Measurements from ENCODE around the gene GTF2IRD1. TPM values are rescaled to one million over a fixed set of nuclear protein-coding genes. Genes with fewer than 3 reads are reported as not detected.

The GTF2IRD1 gene
- total RNA-seq, 1 experiment from 2014 or later = 34.3 TPM

DNA sequence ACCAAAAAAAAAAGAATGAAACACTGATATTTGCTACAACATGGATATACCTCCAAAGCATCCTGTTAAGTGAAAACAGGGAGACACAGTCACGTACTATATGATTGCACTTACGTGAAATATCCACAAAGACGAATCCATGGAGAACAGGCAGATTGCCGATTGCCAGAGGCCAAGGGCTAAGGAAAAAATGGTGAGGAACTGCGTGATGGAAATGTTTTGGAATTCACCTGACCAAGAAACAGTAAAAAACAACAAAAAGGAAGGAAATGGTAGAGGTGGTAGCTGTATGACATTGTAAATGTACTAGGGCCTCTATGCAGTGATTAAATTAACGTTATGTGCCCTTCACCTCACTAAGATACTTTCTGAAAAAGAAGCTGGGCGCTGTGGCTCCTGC is 44.1 kb upstream of the GTF2IRD1 start:
- H3K4me3 Mint-ChIP-seq = no peak overlapping the region
- no peak overlapping the region for H3T11ph ChIP-seq (ENCODE audit: low read length)
- no peak overlapping the region for H2BK12ac ChIP-seq (ENCODE audit: insufficient read length, low read depth, low read length)
- TF ChIP-seq, protein P1, sequence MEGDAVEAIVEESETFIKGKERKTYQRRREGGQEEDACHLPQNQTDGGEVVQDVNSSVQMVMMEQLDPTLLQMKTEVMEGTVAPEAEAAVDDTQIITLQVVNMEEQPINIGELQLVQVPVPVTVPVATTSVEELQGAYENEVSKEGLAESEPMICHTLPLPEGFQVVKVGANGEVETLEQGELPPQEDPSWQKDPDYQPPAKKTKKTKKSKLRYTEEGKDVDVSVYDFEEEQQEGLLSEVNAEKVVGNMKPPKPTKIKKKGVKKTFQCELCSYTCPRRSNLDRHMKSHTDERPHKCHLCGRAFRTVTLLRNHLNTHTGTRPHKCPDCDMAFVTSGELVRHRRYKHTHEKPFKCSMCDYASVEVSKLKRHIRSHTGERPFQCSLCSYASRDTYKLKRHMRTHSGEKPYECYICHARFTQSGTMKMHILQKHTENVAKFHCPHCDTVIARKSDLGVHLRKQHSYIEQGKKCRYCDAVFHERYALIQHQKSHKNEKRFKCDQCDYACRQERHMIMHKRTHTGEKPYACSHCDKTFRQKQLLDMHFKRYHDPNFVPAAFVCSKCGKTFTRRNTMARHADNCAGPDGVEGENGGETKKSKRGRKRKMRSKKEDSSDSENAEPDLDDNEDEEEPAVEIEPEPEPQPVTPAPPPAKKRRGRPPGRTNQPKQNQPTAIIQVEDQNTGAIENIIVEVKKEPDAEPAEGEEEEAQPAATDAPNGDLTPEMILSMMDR (conservative IDR thresholded peaks at IDR 0.05) = no peak
- H3K9me3 Mint-ChIP-seq = no peaks in the 10 kb centered on the region; a peak in 2 of 5 replicates
- no peak overlapping the region for H3K18ac ChIP-seq (ENCODE audit: insufficient read length, low read depth, low read length)
- no peak overlapping the region for H3K4ac ChIP-seq (ENCODE audit: low read depth, low read length)
- H2BK120ac ChIP-seq (ENCODE audit: low read depth, low read length, poor library complexity, severe bottlenecking) = no peak overlapping the region
- peaks cover 4 to 11% of the 10 kb centered on the region in 2 experiments for H3K4me1 Mint-ChIP-seq
- no peak overlapping the region for H3K14ac ChIP-seq (ENCODE audit: insufficient read depth, low read length)
- H3K56ac ChIP-seq (ENCODE audit: insufficient read length, low read depth, low read length) = no peak overlapping the region
- no peak overlapping the region for H2BK20ac ChIP-seq (ENCODE audit: low read depth, low read length, poor library complexity, severe bottlenecking)
- H4K20me1 ChIP-seq (ENCODE audit: control insufficient read depth, insufficient read depth, insufficient read length) = no peaks in the 10 kb centered on the region
- WGBS (ENCODE audit: extremely low coverage, insufficient read length, low lambda C conversion rate) = no CpG with 5 or more reads among the region's 7 CpGs
- H4K91ac ChIP-seq (ENCODE audit: insufficient read length, low read depth, low read length) = no peak overlapping the region
- H3K4me1 ChIP-seq (ENCODE audit: insufficient read depth, low read length) = no peaks in the 10 kb centered on the region
- H3K23me2 ChIP-seq (ENCODE audit: insufficient read length, low read depth, low read length, poor library complexity, severe bottlenecking) = no peaks in the 10 kb centered on the region
- H2AK5ac ChIP-seq (ENCODE audit: insufficient read length, low read length) = no peak overlapping the region
- peaks cover 10% of the 10 kb centered on the region for H3K27me3 Mint-ChIP-seq (ENCODE audit: low read depth)
- H3K4me2 ChIP-seq (ENCODE audit: insufficient read depth, insufficient read length, low read length) = no peak overlapping the region
- H3K27ac ChIP-seq (ENCODE audit: insufficient read length, low read depth, low read length) = no peak overlapping the region
- no peak overlapping the region for H4K8ac ChIP-seq (replicated peaks; ENCODE audit: insufficient read length, low read depth, low read length)
- H2AFZ ChIP-seq (ENCODE audit: low read length) = no peak overlapping the region
- DNase-seq = no peak
- H3K27me3 ChIP-seq (ENCODE audit: insufficient read depth, low read length) = no peaks in the 10 kb centered on the region
- H3K79me1 ChIP-seq (ENCODE audit: insufficient read depth, low read depth, low read length, poor library complexity, severe bottlenecking) = no peaks in the 10 kb centered on the region
- H3K27ac Mint-ChIP-seq = no peak overlapping the region
- H4K5ac ChIP-seq (ENCODE audit: insufficient read length, low read depth, low read length) = no peak overlapping the region
- no peak overlapping the region for H2BK15ac ChIP-seq (ENCODE audit: low read depth, low read length)
- H3K9me3 ChIP-seq (ENCODE audit: control insufficient read depth, low read depth, low read length) = no peaks in the 10 kb centered on the region
- H3K9ac ChIP-seq (ENCODE audit: extremely low read depth, insufficient read length, low read length) = no peak overlapping the region
- H3K23ac ChIP-seq (ENCODE audit: insufficient read length, low read depth, low read length) = no peak overlapping the region
- H3K79me2 ChIP-seq (ENCODE audit: insufficient read depth, low read length) = no peaks in the 10 kb centered on the region
- no peaks in the 10 kb centered on the region for H3K36me3 Mint-ChIP-seq (ENCODE audit: insufficient read depth in 1 of 3, low read depth in 3 of 3)
- H2BK5ac ChIP-seq (ENCODE audit: insufficient read length, low read length) = no peak overlapping the region

Measured in H9 (cell line).